LNCaP clone FGC (cell line): Measurements from ENCODE around the gene PGK1.
A peak's percentile ranks its signal among the peaks of the same experiment; 100 is the strongest.

Experiments
- DNase-seq: peaks from one replicate; pipeline ENCODE4 v3.0.0-alpha.2; 2011; ENCODE audit warnings: low read depth
- H3K4me3 ChIP-seq: 2 replicates; pipeline ENCODE4 v1.5.1; 2011; ENCODE audit warnings: mild to moderate bottlenecking, low read depth, low read length, control low read depth
- TF ChIP-seq, protein P1 (sequence below): IDR thresholded peaks from 2 replicates; pipeline ENCODE4 v1.5.1; 2012; ENCODE audit warnings: mild to moderate bottlenecking; ENCODE audit not compliant: control insufficient read depth, insufficient read depth; ENCODE audit errors: extremely low read depth

The PGK1 gene

DNA sequence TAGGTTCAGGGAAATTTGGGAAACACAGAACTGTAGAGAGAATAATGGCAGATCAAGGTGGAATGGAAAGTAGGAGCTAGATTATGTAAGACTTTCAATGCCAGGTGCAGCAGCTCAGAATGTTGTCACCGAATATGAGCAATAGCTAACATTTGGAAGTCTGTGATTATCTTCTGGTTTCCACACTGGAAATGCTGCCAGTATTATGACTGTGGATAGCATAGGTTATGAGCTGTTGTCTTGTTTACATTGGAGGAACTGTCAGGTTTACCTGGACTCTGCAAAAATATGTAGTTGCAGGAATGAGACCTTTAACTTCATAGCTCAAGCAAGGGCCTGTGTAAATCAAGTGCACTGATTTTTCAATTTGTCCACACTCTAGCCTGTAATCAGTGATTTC, 61.4 kb downstream of the PGK1 start:
- TF ChIP-seq, protein P1, sequence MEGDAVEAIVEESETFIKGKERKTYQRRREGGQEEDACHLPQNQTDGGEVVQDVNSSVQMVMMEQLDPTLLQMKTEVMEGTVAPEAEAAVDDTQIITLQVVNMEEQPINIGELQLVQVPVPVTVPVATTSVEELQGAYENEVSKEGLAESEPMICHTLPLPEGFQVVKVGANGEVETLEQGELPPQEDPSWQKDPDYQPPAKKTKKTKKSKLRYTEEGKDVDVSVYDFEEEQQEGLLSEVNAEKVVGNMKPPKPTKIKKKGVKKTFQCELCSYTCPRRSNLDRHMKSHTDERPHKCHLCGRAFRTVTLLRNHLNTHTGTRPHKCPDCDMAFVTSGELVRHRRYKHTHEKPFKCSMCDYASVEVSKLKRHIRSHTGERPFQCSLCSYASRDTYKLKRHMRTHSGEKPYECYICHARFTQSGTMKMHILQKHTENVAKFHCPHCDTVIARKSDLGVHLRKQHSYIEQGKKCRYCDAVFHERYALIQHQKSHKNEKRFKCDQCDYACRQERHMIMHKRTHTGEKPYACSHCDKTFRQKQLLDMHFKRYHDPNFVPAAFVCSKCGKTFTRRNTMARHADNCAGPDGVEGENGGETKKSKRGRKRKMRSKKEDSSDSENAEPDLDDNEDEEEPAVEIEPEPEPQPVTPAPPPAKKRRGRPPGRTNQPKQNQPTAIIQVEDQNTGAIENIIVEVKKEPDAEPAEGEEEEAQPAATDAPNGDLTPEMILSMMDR, result no peak
- no peak overlapping the region for H3K4me3 ChIP-seq
- peak; percentile 23 for DNase-seq

DNA sequence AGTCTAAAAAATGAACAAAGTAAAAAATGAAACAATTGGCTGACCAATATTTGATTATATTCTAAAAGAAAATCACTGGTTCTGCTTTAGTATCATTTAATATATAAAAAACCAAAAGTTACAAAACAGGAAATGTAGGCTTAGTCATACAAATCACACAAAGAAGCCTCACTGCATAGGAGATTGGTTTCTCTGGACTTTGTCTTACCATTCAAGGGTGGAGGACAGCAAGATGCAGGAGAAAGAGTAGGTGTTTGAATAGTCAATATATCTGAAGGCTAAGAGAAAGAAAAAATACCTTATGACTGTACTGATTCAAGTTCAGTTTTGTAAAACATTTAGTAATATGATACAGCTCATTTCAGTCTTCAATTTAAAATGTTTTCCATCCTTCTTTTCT, 64.0 kb downstream of the PGK1 start:
- TF ChIP-seq, protein P1, result no peak
- DNase-seq, result no peak
- H3K4me3 ChIP-seq, result no peak overlapping the region
